Neural progenitor cell (in vitro differentiated cells): ENCODE data around the gene OPN1MW2. TPM values are rescaled to one million over a fixed set of nuclear protein-coding genes. Genes with fewer than 3 reads are reported as not detected.
"Not testable (repeated sequence)": the region's sequence is repeated elsewhere in the genome, so short reads cannot be mapped to it uniquely, and the experiment has no call there.

ENCODE experiments used
- DNase-seq: peaks from one replicate; pipeline ENCODE4 v3.0.0-alpha.2; 2016; ENCODE audit warnings: low spot score
- H2AFZ ChIP-seq: fragments of 200-600 bp; sonication (generic); replicated peaks from 2 replicates; pipeline ENCODE4 v1.6.1; 2016; ENCODE audit warnings: antibody characterized with exemption
- H3F3A ChIP-seq: fragments of 200-600 bp; sonication (generic); 2 replicates; pipeline ENCODE4 v1.6.1; 2016; ENCODE audit warnings: antibody characterized with exemption, low read depth
- H3K27ac ChIP-seq: fragments of 200-600 bp; sonication (generic); 2 replicates; pipeline ENCODE4 v1.5.1; 2016; ENCODE audit warnings: mild to moderate bottlenecking
- H3K27me3 ChIP-seq: fragments of 200-600 bp; sonication (generic); 2 replicates; pipeline ENCODE4 v1.6.1; 2016; ENCODE audit warnings: mild to moderate bottlenecking, moderate library complexity
- H3K36me3 ChIP-seq: fragments of 200-600 bp; sonication (generic); 2 replicates; pipeline ENCODE4 v1.5.1; 2016
- H3K4me1 ChIP-seq: fragments of 200-600 bp; sonication (generic); 2 replicates; pipeline ENCODE4 v1.6.1; 2016; ENCODE audit warnings: mixed run types
- H3K4me2 ChIP-seq: fragments of 200-600 bp; sonication (generic); 2 replicates; pipeline ENCODE4 v1.6.1; 2016
- H3K4me3 ChIP-seq: fragments of 200-600 bp; sonication (generic); 2 replicates; pipeline ENCODE4 v1.5.1; 2016
- H3K79me2 ChIP-seq: fragments of 200-600 bp; sonication (generic); 2 replicates; pipeline ENCODE4 v1.6.1; 2016; ENCODE audit warnings: low read depth
- H3K9ac ChIP-seq: fragments of 200-600 bp; sonication (generic); 2 replicates; pipeline ENCODE4 v1.6.1; 2016
- H3K9me3 ChIP-seq: fragments of 200-600 bp; sonication (generic); 2 replicates; pipeline ENCODE4 v1.5.1; 2016; ENCODE audit warnings: low read depth
- H4K20me1 ChIP-seq: fragments of 200-600 bp; sonication (generic); 2 replicates; pipeline ENCODE4 v1.6.1; 2016; ENCODE audit warnings: low read depth
- H3K27ac Mint-ChIP-seq: 3 replicates; pipeline ENCODE4 v1.8.0; 2021; ENCODE audit warnings: mixed read lengths
- H3K27me3 Mint-ChIP-seq: 2 replicates; pipeline ENCODE4 v1.8.0; 2022; ENCODE audit warnings: low read depth, mild to moderate bottlenecking, inconsistent platforms, moderate library complexity, mixed read lengths; ENCODE audit not compliant: insufficient read depth
- H3K36me3 Mint-ChIP-seq: 3 replicates; pipeline ENCODE4 v1.8.0; 2021; ENCODE audit warnings: mixed read lengths
- H3K4me1 Mint-ChIP-seq: 3 replicates; pipeline ENCODE4 v1.8.0; 2021; ENCODE audit warnings: mixed read lengths
- H3K4me3 Mint-ChIP-seq: 3 replicates; pipeline ENCODE4 v1.8.0; 2021; ENCODE audit warnings: mild to moderate bottlenecking, moderate library complexity, mixed read lengths
- H3K9me3 Mint-ChIP-seq: 3 replicates; pipeline ENCODE4 v1.8.0; 2020; ENCODE audit warnings: mixed read lengths
- total RNA-seq: library from RNA; depleted of rRNA; stranded (reverse); fragments of >200 nt; gene quantifications from 2 replicates; pipeline ENCODE4 v1.2.3, GENCODE V29; 2015; ENCODE audit warnings: low replicate concordance

Gene OPN1MW2
- total RNA-seq, 1 donor from 2014 or later = not detected

GRCh38 chrX:154239982-154240503, 20.5 kb downstream of the OPN1MW2 start:
- H3K4me3 Mint-ChIP-seq, H3K27ac Mint-ChIP-seq, H3K4me3 ChIP-seq, H3K9ac ChIP-seq, H3K4me1 Mint-ChIP-seq, H2AFZ ChIP-seq, DNase-seq, H4K20me1 ChIP-seq, H3K36me3 Mint-ChIP-seq, H3K79me2 ChIP-seq, H3K27ac ChIP-seq, H3K36me3 ChIP-seq, H3K9me3 Mint-ChIP-seq, H3K9me3 ChIP-seq, H3K27me3 Mint-ChIP-seq, H3F3A ChIP-seq, H3K4me1 ChIP-seq, H3K27me3 ChIP-seq, H3K4me2 ChIP-seq: not testable (repeated sequence)

GRCh38 chrX:154247377-154248045, 28.0 kb downstream of the OPN1MW2 start:
- H3K4me3 Mint-ChIP-seq, H3K9me3 Mint-ChIP-seq, H3K4me1 Mint-ChIP-seq, H3K27me3 ChIP-seq, H4K20me1 ChIP-seq, H3K27me3 Mint-ChIP-seq, H3K9me3 ChIP-seq, H3F3A ChIP-seq, H3K4me1 ChIP-seq, H3K4me3 ChIP-seq, H3K9ac ChIP-seq, DNase-seq, H2AFZ ChIP-seq, H3K36me3 Mint-ChIP-seq, H3K4me2 ChIP-seq, H3K27ac ChIP-seq, H3K36me3 ChIP-seq, H3K27ac Mint-ChIP-seq, H3K79me2 ChIP-seq: not testable (repeated sequence)

DNA sequence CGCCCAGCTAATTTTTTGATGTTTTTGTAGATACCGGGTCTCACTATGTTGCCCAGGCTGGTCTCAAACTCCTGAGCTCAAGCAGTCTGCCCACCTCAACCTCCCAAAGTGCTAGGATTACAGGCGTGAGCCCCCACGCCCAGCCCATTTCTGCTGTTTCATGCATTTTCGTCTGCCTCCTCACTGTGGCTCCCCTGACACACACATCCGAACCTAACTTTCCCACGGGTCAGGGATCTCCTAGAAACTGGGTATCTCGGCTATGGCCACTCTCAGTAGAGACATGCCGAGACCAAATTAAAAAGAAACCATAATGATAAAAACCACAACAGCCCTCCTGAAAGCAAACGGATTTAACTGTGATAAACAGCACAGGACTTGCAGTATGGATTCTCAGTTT, 28.5 kb downstream of the OPN1MW2 start:
- H3K4me2 ChIP-seq, H3K79me2 ChIP-seq, H3F3A ChIP-seq, H3K4me3 ChIP-seq, H3K36me3 Mint-ChIP-seq, H3K27me3 Mint-ChIP-seq, H3K9me3 ChIP-seq, H3K4me1 ChIP-seq, H3K9ac ChIP-seq, H3K9me3 Mint-ChIP-seq, H2AFZ ChIP-seq, H3K4me1 Mint-ChIP-seq, H3K27ac ChIP-seq, H3K36me3 ChIP-seq, H3K4me3 Mint-ChIP-seq, H4K20me1 ChIP-seq, H3K27me3 ChIP-seq, H3K27ac Mint-ChIP-seq, DNase-seq: not testable (repeated sequence)

- not testable (repeated sequence) for H3K27me3 Mint-ChIP-seq, H3K4me2 ChIP-seq, H3K4me3 Mint-ChIP-seq, H3K4me1 ChIP-seq, H3K27me3 ChIP-seq, H3K36me3 Mint-ChIP-seq, H3K9ac ChIP-seq, H3F3A ChIP-seq, H3K27ac ChIP-seq, H3K4me1 Mint-ChIP-seq, H4K20me1 ChIP-seq, H2AFZ ChIP-seq, DNase-seq, H3K4me3 ChIP-seq, H3K36me3 ChIP-seq, H3K79me2 ChIP-seq, H3K9me3 ChIP-seq, H3K27ac Mint-ChIP-seq, H3K9me3 Mint-ChIP-seq
Measured at GRCh38 chrX:154257282-154257681, 37.7 kb downstream of the OPN1MW2 start, which contains the start of gene OPN1MW3. OPN1MW3 (plus strand) TSS chrX:154257582; CDS start chrX:154257620, 38 bp downstream.

DNA sequence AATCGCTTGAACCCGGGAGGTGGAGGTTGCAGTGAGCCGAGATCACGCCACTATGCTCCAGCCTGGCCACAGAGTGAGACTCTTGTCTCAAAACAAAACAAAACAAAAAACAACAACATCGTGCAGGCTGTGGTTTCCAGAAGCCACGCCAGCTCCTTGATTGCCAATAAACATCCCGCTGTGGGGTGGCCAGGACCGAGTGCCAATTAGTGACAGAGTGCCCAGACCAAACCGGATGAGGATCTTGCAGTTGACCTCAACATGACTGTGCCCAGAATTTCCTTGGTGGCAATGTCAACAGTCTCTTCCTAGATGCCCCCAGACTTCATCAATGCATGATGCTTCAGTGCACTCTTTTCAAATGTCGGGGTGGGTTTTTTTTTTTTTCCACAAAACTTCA, 39.2 kb downstream of the OPN1MW2 start:
- not testable (repeated sequence) for DNase-seq, H3K27me3 Mint-ChIP-seq, H3K9ac ChIP-seq, H3K36me3 ChIP-seq, H3K4me1 Mint-ChIP-seq, H3F3A ChIP-seq, H3K4me3 ChIP-seq, H3K27ac ChIP-seq, H4K20me1 ChIP-seq, H3K9me3 Mint-ChIP-seq, H3K4me2 ChIP-seq, H3K4me1 ChIP-seq, H3K4me3 Mint-ChIP-seq, H2AFZ ChIP-seq, H3K79me2 ChIP-seq, H3K27ac Mint-ChIP-seq, H3K27me3 ChIP-seq, H3K36me3 Mint-ChIP-seq, H3K9me3 ChIP-seq

- H3K4me3 ChIP-seq, H3K9me3 ChIP-seq, H3F3A ChIP-seq, H3K9ac ChIP-seq, H3K79me2 ChIP-seq, H3K36me3 ChIP-seq, H3K27me3 ChIP-seq, H3K27ac ChIP-seq, H3K36me3 Mint-ChIP-seq, H3K4me3 Mint-ChIP-seq, DNase-seq, H3K27ac Mint-ChIP-seq, H3K27me3 Mint-ChIP-seq, H3K4me2 ChIP-seq, H4K20me1 ChIP-seq, H2AFZ ChIP-seq, H3K4me1 Mint-ChIP-seq, H3K9me3 Mint-ChIP-seq, H3K4me1 ChIP-seq: not testable (repeated sequence)
Measured at GRCh38 chrX:154263072-154263471, 43.5 kb downstream of the OPN1MW2 start.

- H3K9me3 ChIP-seq, H3K4me3 ChIP-seq, H3K36me3 Mint-ChIP-seq, H3K27ac Mint-ChIP-seq, H3K9me3 Mint-ChIP-seq, H3K4me2 ChIP-seq, H3K9ac ChIP-seq, H3K27me3 ChIP-seq, H3K4me3 Mint-ChIP-seq, H3K4me1 Mint-ChIP-seq, DNase-seq, H3K27me3 Mint-ChIP-seq, H2AFZ ChIP-seq, H3F3A ChIP-seq, H3K36me3 ChIP-seq, H3K27ac ChIP-seq, H3K4me1 ChIP-seq, H3K79me2 ChIP-seq, H4K20me1 ChIP-seq: not testable (repeated sequence)
Measured at GRCh38 chrX:154269245-154269644, 49.7 kb downstream of the OPN1MW2 start.
